HL-60 (cell line): ENCODE results near the gene CDH20.

ENCODE experiments used
- DNase-seq, 2 experiments: peaks; one replicate each; pipeline ENCODE4 v3.0.0-alpha.2; 2010 to 2020; ENCODE audit warnings: low read depth in 1 of 2, low spot score in 1 of 2
- H3K27ac ChIP-seq: fragments of 250-450 bp; sonication (Bioruptor Pico); replicated peaks from 2 replicates; pipeline ENCODE4 v1.5.1; 2020; ENCODE audit warnings: mild to moderate bottlenecking, moderate library complexity
- H3K27me3 ChIP-seq: fragments of 250-450 bp; sonication (Bioruptor Pico); 2 replicates; pipeline ENCODE4 v1.5.1; 2021; ENCODE audit warnings: mild to moderate bottlenecking, moderate library complexity; ENCODE audit not compliant: insufficient read depth, poor library complexity, severe bottlenecking
- H3K4me3 ChIP-seq: replicated peaks from 2 replicates; pipeline ENCODE4 v1.5.1; 2011; ENCODE audit warnings: mild to moderate bottlenecking, control low read depth, low read length; ENCODE audit not compliant: insufficient read depth
- CTCF ChIP-seq: IDR thresholded peaks from one replicate; pipeline ENCODE4 v1.5.1; 2011; ENCODE audit warnings: low read length, control low read depth, inconsistent platforms; ENCODE audit not compliant: insufficient read depth
- GABPA ChIP-seq: IDR thresholded peaks from 2 replicates; pipeline ENCODE4 v1.6.1; 2012; ENCODE audit warnings: low read depth
- POLR2AphosphoS5 ChIP-seq: IDR thresholded peaks from 2 replicates; pipeline ENCODE4 v1.6.1; 2012; ENCODE audit warnings: low read depth
- REST ChIP-seq: IDR thresholded peaks from 2 replicates; pipeline ENCODE4 v1.6.1; 2012; ENCODE audit warnings: low read depth; ENCODE audit not compliant: insufficient replicate concordance
- SPI1 ChIP-seq: IDR thresholded peaks from 2 replicates; pipeline ENCODE4 v1.6.1; 2012; ENCODE audit warnings: low read depth, mild to moderate bottlenecking, borderline replicate concordance

CDH20 gene

GRCh38 chr18:61574665-61575064, 241.4 kb downstream of the CDH20 start:
- DNase-seq, result no peak
- no peak overlapping the region for H3K4me3 ChIP-seq
- H3K27me3 ChIP-seq, result no peaks in the 10 kb centered on the region
- TF ChIP-seq CTCF, result no peak
- TF ChIP-seq SPI1, result no peak
- TF ChIP-seq REST, result no peak
- TF ChIP-seq GABPA, result no peak
- no peak for TF ChIP-seq POLR2AphosphoS5
- H3K27ac ChIP-seq, result no peak overlapping the region

- no peaks in the 10 kb centered on the region for H3K27me3 ChIP-seq
Observed at GRCh38 chr18:61575419-61575818, 242.2 kb downstream of the CDH20 start.

GRCh38 chr18:61578846-61579245, 245.6 kb downstream of the CDH20 start:
- Histone ChIP-seq H3K4me3 (no peak overlapping the region), H3K27me3 (no peaks in the 10 kb centered on the region), H3K27ac (no peak overlapping the region)
- TF ChIP-seq CTCF (no peak), REST (no peak), POLR2AphosphoS5 (no peak), SPI1 (no peak), GABPA (no peak)
- DNase-seq, result no peak

More at GRCh38 chr18:61575419-61575818, 242.2 kb downstream of the CDH20 start:
- TF ChIP-seq SPI1 (no peak), CTCF (no peak), POLR2AphosphoS5 (no peak), REST (no peak), GABPA (no peak)
- H3K4me3 ChIP-seq, result no peak overlapping the region
- DNase-seq, result no peak
- H3K27ac ChIP-seq, result no peak overlapping the region
